Tibial nerve (tissue), 3 donors: ENCODE measurements around the gene NFATC3.

Experiments
- POLR2A ChIP-seq, 2 donors: fragments of 450-650 bp; IDR thresholded peaks; one replicate each; pipeline ENCODE4 v1.6.1; 2017; ENCODE audit warnings: antibody characterized with exemption in 2 of 2, mild to moderate bottlenecking in 2 of 2, moderate library complexity in 2 of 2
- TF ChIP-seq, protein P1 (sequence below), 5 experiments: fragments of 200-600 bp in 3 of 5; fragments of 450-650 bp in 2 of 5; sonication (generic) in 3 of 5; IDR thresholded peaks; one replicate each; pipeline ENCODE4 v1.5.1; 2016 to 2019; ENCODE audit warnings: antibody characterized with exemption in 5 of 5, mild to moderate bottlenecking in 3 of 5, moderate library complexity in 2 of 5

DNA sequence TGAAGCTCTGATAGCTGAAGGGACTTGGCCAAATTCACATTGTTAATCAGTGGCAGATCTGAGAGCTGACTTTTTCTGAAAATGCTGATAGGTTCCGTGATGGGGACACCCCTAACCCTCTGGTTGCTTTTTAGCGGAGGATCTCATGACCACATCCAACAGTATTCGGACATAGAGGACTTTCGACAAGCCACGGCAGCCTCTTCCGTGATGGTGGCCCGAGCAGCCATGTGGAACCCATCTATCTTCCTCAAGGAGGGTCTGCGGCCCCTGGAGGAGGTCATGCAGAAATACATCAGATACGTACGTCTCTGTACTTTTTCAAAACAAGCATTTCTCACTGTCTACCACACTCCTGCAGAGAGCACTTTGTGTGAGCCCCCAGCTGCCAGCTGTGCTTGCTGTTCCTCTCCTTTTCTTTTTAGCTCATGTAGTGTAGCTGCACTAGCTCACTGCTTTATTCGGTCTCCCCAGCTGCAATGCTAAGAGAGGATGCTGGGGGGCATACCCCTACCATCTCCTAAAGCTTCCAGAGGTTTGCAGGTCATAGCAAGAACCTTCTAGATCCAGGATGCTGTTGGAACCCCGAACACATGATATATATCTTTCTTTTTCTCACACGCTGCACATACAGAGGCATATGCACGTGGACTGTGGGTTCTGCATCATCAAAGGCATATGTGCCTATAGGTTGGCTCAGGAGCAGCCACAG is 14.2 kb upstream of the NFATC3 start:
- TF ChIP-seq, protein P1, sequence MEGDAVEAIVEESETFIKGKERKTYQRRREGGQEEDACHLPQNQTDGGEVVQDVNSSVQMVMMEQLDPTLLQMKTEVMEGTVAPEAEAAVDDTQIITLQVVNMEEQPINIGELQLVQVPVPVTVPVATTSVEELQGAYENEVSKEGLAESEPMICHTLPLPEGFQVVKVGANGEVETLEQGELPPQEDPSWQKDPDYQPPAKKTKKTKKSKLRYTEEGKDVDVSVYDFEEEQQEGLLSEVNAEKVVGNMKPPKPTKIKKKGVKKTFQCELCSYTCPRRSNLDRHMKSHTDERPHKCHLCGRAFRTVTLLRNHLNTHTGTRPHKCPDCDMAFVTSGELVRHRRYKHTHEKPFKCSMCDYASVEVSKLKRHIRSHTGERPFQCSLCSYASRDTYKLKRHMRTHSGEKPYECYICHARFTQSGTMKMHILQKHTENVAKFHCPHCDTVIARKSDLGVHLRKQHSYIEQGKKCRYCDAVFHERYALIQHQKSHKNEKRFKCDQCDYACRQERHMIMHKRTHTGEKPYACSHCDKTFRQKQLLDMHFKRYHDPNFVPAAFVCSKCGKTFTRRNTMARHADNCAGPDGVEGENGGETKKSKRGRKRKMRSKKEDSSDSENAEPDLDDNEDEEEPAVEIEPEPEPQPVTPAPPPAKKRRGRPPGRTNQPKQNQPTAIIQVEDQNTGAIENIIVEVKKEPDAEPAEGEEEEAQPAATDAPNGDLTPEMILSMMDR (IDR thresholded peaks at IDR 0.05) = no peak
- TF ChIP-seq POLR2A (IDR thresholded peaks at IDR 0.05) = no peak
